Measurements from ENCODE around the gene MEOX1. TPM values are rescaled to one million over a fixed set of nuclear protein-coding genes. Genes with fewer than 3 reads are reported as not detected.

MEOX1 gene
- total RNA-seq, 1 donor from 2014 or later: not detected

GRCh38 chr17:43650471-43650870 is 11.3 kb downstream of the MEOX1 start:
- no peak overlapping the region for H3K4me3 Mint-ChIP-seq (ENCODE audit: unreplicated experiment)
- no peak for TF ChIP-seq CTCF (IDR thresholded peaks at IDR 0.05; ENCODE audit: partially characterized antibody, unreplicated experiment)

GRCh38 chr17:43648916-43649315 is 12.8 kb downstream of the MEOX1 start:
- H3K9me3 Mint-ChIP-seq (ENCODE audit: unreplicated experiment): no peaks in the 10 kb centered on the region
- peaks cover 6% of the 10 kb centered on the region for H3K27me3 Mint-ChIP-seq (ENCODE audit: unreplicated experiment)
- no peak for TF ChIP-seq CTCF (IDR thresholded peaks at IDR 0.05; ENCODE audit: partially characterized antibody, unreplicated experiment)
- H3K4me1 Mint-ChIP-seq (ENCODE audit: low read depth, unreplicated experiment): peaks cover 17% of the 10 kb centered on the region
- H3K36me3 Mint-ChIP-seq (ENCODE audit: unreplicated experiment): no peaks in the 10 kb centered on the region
- no peak for DNase-seq
- H3K4me3 Mint-ChIP-seq (ENCODE audit: unreplicated experiment): no peak overlapping the region
- no peak overlapping the region for H3K27ac Mint-ChIP-seq (ENCODE audit: unreplicated experiment)

More at GRCh38 chr17:43650471-43650870, 11.3 kb downstream of the MEOX1 start:
- Mint-ChIP-seq H3K9me3 (ENCODE audit: unreplicated experiment) (no peaks in the 10 kb centered on the region), H3K27me3 (ENCODE audit: unreplicated experiment) (peaks cover 3% of the 10 kb centered on the region), H3K27ac (ENCODE audit: unreplicated experiment) (no peak overlapping the region), H3K36me3 (ENCODE audit: unreplicated experiment) (no peaks in the 10 kb centered on the region), H3K4me1 (ENCODE audit: low read depth, unreplicated experiment) (peaks cover 12% of the 10 kb centered on the region)
- no peak for DNase-seq

- peak; percentile 32 for TF ChIP-seq CTCF (IDR thresholded peaks at IDR 0.05; ENCODE audit: partially characterized antibody, unreplicated experiment)
- H3K27ac Mint-ChIP-seq (ENCODE audit: unreplicated experiment): no peak overlapping the region
- H3K4me1 Mint-ChIP-seq (ENCODE audit: low read depth, unreplicated experiment): peaks cover 12% of the 10 kb centered on the region
- no peaks in the 10 kb centered on the region for H3K36me3 Mint-ChIP-seq (ENCODE audit: unreplicated experiment)
- peak overlapping the region; percentile 34 for H3K4me3 Mint-ChIP-seq (ENCODE audit: unreplicated experiment)
- DNase-seq: peak; percentile 64
- H3K27me3 Mint-ChIP-seq (ENCODE audit: unreplicated experiment): peaks cover 6% of the 10 kb centered on the region
- no peaks in the 10 kb centered on the region for H3K9me3 Mint-ChIP-seq (ENCODE audit: unreplicated experiment)
Observed at GRCh38 chr17:43645765-43646481, 15.8 kb downstream of the MEOX1 start.

- no peak for TF ChIP-seq CTCF (IDR thresholded peaks at IDR 0.05; ENCODE audit: partially characterized antibody, unreplicated experiment)
- H3K4me3 Mint-ChIP-seq (ENCODE audit: unreplicated experiment): peak overlapping the region; percentile 34
- H3K9me3 Mint-ChIP-seq (ENCODE audit: unreplicated experiment): no peaks in the 10 kb centered on the region
- H3K27me3 Mint-ChIP-seq (ENCODE audit: unreplicated experiment): peaks cover 8% of the 10 kb centered on the region
- no peak for DNase-seq
- H3K36me3 Mint-ChIP-seq (ENCODE audit: unreplicated experiment): no peaks in the 10 kb centered on the region
- H3K27ac Mint-ChIP-seq (ENCODE audit: unreplicated experiment): no peak overlapping the region
- H3K4me1 Mint-ChIP-seq (ENCODE audit: low read depth, unreplicated experiment): peaks cover 11% of the 10 kb centered on the region
Observed at GRCh38 chr17:43645450-43645764, 16.3 kb downstream of the MEOX1 start.

- Mint-ChIP-seq H3K9me3 (ENCODE audit: unreplicated experiment) (no peaks in the 10 kb centered on the region), H3K27me3 (ENCODE audit: unreplicated experiment) (peaks cover 8% of the 10 kb centered on the region), H3K4me3 (ENCODE audit: unreplicated experiment) (no peak overlapping the region), H3K27ac (ENCODE audit: unreplicated experiment) (no peak overlapping the region), H3K4me1 (ENCODE audit: low read depth, unreplicated experiment) (peaks cover 6% of the 10 kb centered on the region), H3K36me3 (ENCODE audit: unreplicated experiment) (no peaks in the 10 kb centered on the region)
- no peak for DNase-seq
- no peak for TF ChIP-seq CTCF (IDR thresholded peaks at IDR 0.05; ENCODE audit: partially characterized antibody, unreplicated experiment)
Observed at GRCh38 chr17:43644081-43644480, 17.6 kb downstream of the MEOX1 start.
